Neural progenitor cell (in vitro differentiated cells): ENCODE data around the gene HOXA1. TPM values are rescaled to one million over a fixed set of nuclear protein-coding genes. Genes with fewer than 3 reads are reported as not detected.

Experiments used
- DNase-seq: peaks from one replicate; pipeline ENCODE4 v3.0.0-alpha.2; 2016; ENCODE audit warnings: low spot score
- H2AFZ ChIP-seq: fragments of 200-600 bp; sonication (generic); replicated peaks from 2 replicates; pipeline ENCODE4 v1.6.1; 2016; ENCODE audit warnings: antibody characterized with exemption
- H3F3A ChIP-seq: fragments of 200-600 bp; sonication (generic); 2 replicates; pipeline ENCODE4 v1.6.1; 2016; ENCODE audit warnings: antibody characterized with exemption, low read depth
- H3K27ac ChIP-seq: fragments of 200-600 bp; sonication (generic); 2 replicates; pipeline ENCODE4 v1.5.1; 2016; ENCODE audit warnings: mild to moderate bottlenecking
- H3K27me3 ChIP-seq: fragments of 200-600 bp; sonication (generic); 2 replicates; pipeline ENCODE4 v1.6.1; 2016; ENCODE audit warnings: mild to moderate bottlenecking, moderate library complexity
- H3K36me3 ChIP-seq: fragments of 200-600 bp; sonication (generic); 2 replicates; pipeline ENCODE4 v1.5.1; 2016
- H3K4me1 ChIP-seq: fragments of 200-600 bp; sonication (generic); 2 replicates; pipeline ENCODE4 v1.6.1; 2016; ENCODE audit warnings: mixed run types
- H3K4me2 ChIP-seq: fragments of 200-600 bp; sonication (generic); 2 replicates; pipeline ENCODE4 v1.6.1; 2016
- H3K4me3 ChIP-seq: fragments of 200-600 bp; sonication (generic); 2 replicates; pipeline ENCODE4 v1.5.1; 2016
- H3K79me2 ChIP-seq: fragments of 200-600 bp; sonication (generic); 2 replicates; pipeline ENCODE4 v1.6.1; 2016; ENCODE audit warnings: low read depth
- H3K9ac ChIP-seq: fragments of 200-600 bp; sonication (generic); 2 replicates; pipeline ENCODE4 v1.6.1; 2016
- H3K9me3 ChIP-seq: fragments of 200-600 bp; sonication (generic); 2 replicates; pipeline ENCODE4 v1.5.1; 2016; ENCODE audit warnings: low read depth
- H4K20me1 ChIP-seq: fragments of 200-600 bp; sonication (generic); 2 replicates; pipeline ENCODE4 v1.6.1; 2016; ENCODE audit warnings: low read depth
- H3K27ac Mint-ChIP-seq: 3 replicates; pipeline ENCODE4 v1.8.0; 2021; ENCODE audit warnings: mixed read lengths
- H3K27me3 Mint-ChIP-seq: 2 replicates; pipeline ENCODE4 v1.8.0; 2022; ENCODE audit warnings: low read depth, mild to moderate bottlenecking, inconsistent platforms, moderate library complexity, mixed read lengths; ENCODE audit not compliant: insufficient read depth
- H3K36me3 Mint-ChIP-seq: 3 replicates; pipeline ENCODE4 v1.8.0; 2021; ENCODE audit warnings: mixed read lengths
- H3K4me1 Mint-ChIP-seq: 3 replicates; pipeline ENCODE4 v1.8.0; 2021; ENCODE audit warnings: mixed read lengths
- H3K4me3 Mint-ChIP-seq: 3 replicates; pipeline ENCODE4 v1.8.0; 2021; ENCODE audit warnings: mild to moderate bottlenecking, moderate library complexity, mixed read lengths
- H3K9me3 Mint-ChIP-seq: 3 replicates; pipeline ENCODE4 v1.8.0; 2020; ENCODE audit warnings: mixed read lengths
- EZH2 ChIP-seq: fragments of 200-600 bp; sonication (generic); IDR thresholded peaks from 2 replicates; pipeline ENCODE4 v1.6.1; 2017; ENCODE audit warnings: antibody characterized with exemption, mild to moderate bottlenecking, moderate library complexity
- EZH2phosphoT487 ChIP-seq: fragments of 200-600 bp; sonication (generic); IDR thresholded peaks from 2 replicates; pipeline ENCODE4 v1.6.1; 2017; ENCODE audit warnings: antibody characterized with exemption
- total RNA-seq: library from RNA; depleted of rRNA; stranded (reverse); fragments of >200 nt; gene quantifications from 2 replicates; pipeline ENCODE4 v1.2.3, GENCODE V29; 2015; ENCODE audit warnings: low replicate concordance
- TF ChIP-seq, protein P1 (sequence below): fragments of 200-600 bp; sonication (generic); IDR thresholded peaks from 2 replicates; pipeline ENCODE4 v1.5.1; 2017; ENCODE audit warnings: antibody characterized with exemption, mild to moderate bottlenecking

The HOXA1 gene
- total RNA-seq, 1 donor from 2014 or later: not detected

DNA sequence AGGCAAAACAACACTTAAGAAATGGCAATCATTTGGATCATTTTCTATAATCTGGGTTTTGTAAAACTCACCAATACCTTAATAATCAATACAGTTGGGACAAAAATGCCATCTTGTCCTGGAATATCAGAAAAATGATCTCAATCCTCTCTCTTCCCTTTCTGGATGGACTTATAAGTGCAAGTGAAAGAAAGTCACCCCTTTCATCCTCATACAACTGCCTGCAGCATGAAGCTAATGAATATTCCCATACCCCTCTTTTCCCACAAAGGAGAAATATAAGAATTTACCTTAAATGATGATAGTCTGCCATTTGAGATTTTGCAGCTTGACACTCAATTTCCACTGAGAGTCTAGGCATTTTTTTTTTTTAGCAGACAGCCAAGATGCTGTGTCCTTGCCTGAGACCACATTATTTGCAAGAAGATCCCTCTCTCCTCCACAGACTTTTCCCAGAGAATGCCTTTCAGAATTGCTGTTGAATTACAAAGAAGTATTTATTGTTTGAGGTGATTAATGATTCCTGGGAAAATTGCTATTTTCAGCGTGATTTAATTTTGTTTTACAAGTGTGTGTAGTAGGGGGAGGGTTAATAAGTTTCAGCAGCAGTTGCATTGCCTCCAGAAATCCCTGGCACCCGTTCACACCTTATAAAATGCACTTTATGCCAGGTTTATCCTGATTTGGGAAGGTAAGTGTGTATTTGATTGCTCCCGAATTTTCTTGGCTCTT is 31.0 kb upstream of the HOXA1 start:
- no peaks in the 10 kb centered on the region for H3K36me3 ChIP-seq
- no peak overlapping the region for H3K27ac Mint-ChIP-seq
- DNase-seq: no peak
- peaks cover 91% of the 10 kb centered on the region for H3K27me3 Mint-ChIP-seq
- no peaks in the 10 kb centered on the region for H3K9me3 ChIP-seq
- H3K4me3 ChIP-seq: no peak overlapping the region
- no peaks in the 10 kb centered on the region for H3K4me1 ChIP-seq
- no peak overlapping the region for H2AFZ ChIP-seq
- H3K4me3 Mint-ChIP-seq: no peak overlapping the region
- no peak overlapping the region for H3K27ac ChIP-seq
- no peaks in the 10 kb centered on the region for H3K79me2 ChIP-seq
- H3K9me3 Mint-ChIP-seq: peaks cover 14% of the 10 kb centered on the region
- H3K36me3 Mint-ChIP-seq: no peaks in the 10 kb centered on the region
- TF ChIP-seq EZH2: no peak
- no peaks in the 10 kb centered on the region for H3K4me1 Mint-ChIP-seq
- H3K4me2 ChIP-seq: no peak overlapping the region
- H3K27me3 ChIP-seq: peaks cover 100% of the 10 kb centered on the region
- peaks cover 80% of the 10 kb centered on the region for H4K20me1 ChIP-seq
- H3F3A ChIP-seq: no peaks in the 10 kb centered on the region
- no peak overlapping the region for H3K9ac ChIP-seq

DNA sequence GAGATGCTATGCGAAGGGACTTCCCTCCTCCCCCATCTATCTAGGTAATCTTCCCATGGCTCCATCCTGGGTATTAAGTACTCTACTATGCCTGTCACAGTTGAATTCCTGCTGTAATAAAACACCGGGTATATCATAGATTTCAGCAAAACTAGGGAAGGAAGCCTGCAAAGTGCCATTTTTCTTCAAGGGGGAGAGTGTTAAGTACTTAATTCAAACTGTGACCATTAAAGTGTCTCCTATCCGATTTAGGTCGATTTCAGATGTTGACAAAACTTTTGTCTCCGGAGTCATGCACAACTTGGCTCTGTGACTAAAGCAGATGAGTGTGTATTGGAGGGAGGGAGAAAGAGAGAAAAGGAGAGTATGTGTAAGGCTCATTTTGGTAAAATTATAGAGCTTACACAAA is 30.2 kb upstream of the HOXA1 start:
- Mint-ChIP-seq H3K27me3 (peaks cover 92% of the 10 kb centered on the region), H3K36me3 (no peaks in the 10 kb centered on the region), H3K4me3 (no peak overlapping the region), H3K9me3 (peaks cover 15% of the 10 kb centered on the region), H3K4me1 (no peaks in the 10 kb centered on the region), H3K27ac (no peak overlapping the region)
- TF ChIP-seq EZH2phosphoT487: no peak
- TF ChIP-seq, protein P1, sequence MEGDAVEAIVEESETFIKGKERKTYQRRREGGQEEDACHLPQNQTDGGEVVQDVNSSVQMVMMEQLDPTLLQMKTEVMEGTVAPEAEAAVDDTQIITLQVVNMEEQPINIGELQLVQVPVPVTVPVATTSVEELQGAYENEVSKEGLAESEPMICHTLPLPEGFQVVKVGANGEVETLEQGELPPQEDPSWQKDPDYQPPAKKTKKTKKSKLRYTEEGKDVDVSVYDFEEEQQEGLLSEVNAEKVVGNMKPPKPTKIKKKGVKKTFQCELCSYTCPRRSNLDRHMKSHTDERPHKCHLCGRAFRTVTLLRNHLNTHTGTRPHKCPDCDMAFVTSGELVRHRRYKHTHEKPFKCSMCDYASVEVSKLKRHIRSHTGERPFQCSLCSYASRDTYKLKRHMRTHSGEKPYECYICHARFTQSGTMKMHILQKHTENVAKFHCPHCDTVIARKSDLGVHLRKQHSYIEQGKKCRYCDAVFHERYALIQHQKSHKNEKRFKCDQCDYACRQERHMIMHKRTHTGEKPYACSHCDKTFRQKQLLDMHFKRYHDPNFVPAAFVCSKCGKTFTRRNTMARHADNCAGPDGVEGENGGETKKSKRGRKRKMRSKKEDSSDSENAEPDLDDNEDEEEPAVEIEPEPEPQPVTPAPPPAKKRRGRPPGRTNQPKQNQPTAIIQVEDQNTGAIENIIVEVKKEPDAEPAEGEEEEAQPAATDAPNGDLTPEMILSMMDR: no peak
- no peak for TF ChIP-seq EZH2
- no peaks in the 10 kb centered on the region for H3K36me3 ChIP-seq
- no peak overlapping the region for H3K27ac ChIP-seq
- no peak overlapping the region for H3K4me2 ChIP-seq
- no peak overlapping the region for H3K9ac ChIP-seq
- no peak overlapping the region for H3K4me3 ChIP-seq
- no peaks in the 10 kb centered on the region for H3F3A ChIP-seq
- H3K4me1 ChIP-seq: no peaks in the 10 kb centered on the region
- no peak for DNase-seq
- no peak overlapping the region for H2AFZ ChIP-seq
- H3K79me2 ChIP-seq: no peaks in the 10 kb centered on the region
- H4K20me1 ChIP-seq: peaks cover 82% of the 10 kb centered on the region
- H3K9me3 ChIP-seq: no peaks in the 10 kb centered on the region
- peaks cover 100% of the 10 kb centered on the region for H3K27me3 ChIP-seq

DNA sequence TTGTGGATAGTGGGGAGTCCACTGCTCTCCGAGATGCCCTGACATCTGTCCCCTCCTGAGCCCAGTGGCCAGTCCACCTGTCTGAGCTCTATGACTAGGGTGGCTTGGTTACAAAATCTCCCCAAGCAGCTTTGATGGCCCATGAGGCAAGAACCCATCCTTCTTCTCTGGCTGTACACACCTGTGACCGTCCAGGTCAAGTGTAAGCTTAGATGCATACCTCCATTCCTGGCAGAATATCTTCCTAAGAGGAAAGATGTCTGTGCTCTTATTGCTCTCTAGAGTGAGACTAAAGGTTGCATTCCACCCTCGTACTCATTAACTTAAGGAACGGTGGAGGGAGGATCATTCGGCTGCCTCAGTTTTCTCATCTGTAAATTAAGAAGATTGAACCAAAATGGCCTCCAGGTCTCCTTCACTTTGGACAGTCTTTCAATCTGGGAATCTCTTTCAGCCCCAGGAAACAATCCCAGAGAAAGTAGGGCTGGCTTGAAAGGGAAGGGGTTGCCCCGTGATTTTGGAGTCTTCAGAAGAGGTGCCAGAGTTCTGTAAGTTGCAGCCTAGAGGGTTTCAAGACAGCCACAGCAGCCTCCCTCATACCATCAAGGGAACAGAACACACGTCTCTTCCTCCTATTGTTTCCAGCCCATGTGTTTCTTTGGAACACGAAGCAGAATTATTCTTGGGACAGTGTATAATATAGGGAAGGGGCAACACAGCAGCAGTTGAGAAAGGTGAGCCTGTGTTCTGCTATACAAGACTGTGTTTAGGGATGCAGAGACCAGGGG is 29.3 kb upstream of the HOXA1 start:
- H3K4me1 Mint-ChIP-seq: no peaks in the 10 kb centered on the region
- H3K9ac ChIP-seq: no peak overlapping the region
- H3K4me1 ChIP-seq: no peaks in the 10 kb centered on the region
- H3K36me3 ChIP-seq: no peaks in the 10 kb centered on the region
- DNase-seq: no peak
- no peak overlapping the region for H3K27ac Mint-ChIP-seq
- no peak overlapping the region for H3K4me3 Mint-ChIP-seq
- H3K79me2 ChIP-seq: no peaks in the 10 kb centered on the region
- peaks cover 100% of the 10 kb centered on the region for H3K27me3 ChIP-seq
- peaks cover 97% of the 10 kb centered on the region for H3K27me3 Mint-ChIP-seq
- H3K4me3 ChIP-seq: no peak overlapping the region
- no peaks in the 10 kb centered on the region for H3K9me3 ChIP-seq
- no peak overlapping the region for H3K4me2 ChIP-seq
- H4K20me1 ChIP-seq: peaks cover 90% of the 10 kb centered on the region
- peaks cover 15% of the 10 kb centered on the region for H3K9me3 Mint-ChIP-seq
- TF ChIP-seq EZH2 (no peak), EZH2phosphoT487 (no peak)
- TF ChIP-seq, protein P1: no peak
- no peaks in the 10 kb centered on the region for H3K36me3 Mint-ChIP-seq
- no peak overlapping the region for H3K27ac ChIP-seq
- H2AFZ ChIP-seq: no peak overlapping the region
- H3F3A ChIP-seq: no peaks in the 10 kb centered on the region
